Mucosa of gallbladder (tissue), 1 donor: ENCODE data around the gene ZNF8. TPM values are rescaled to one million over a fixed set of nuclear protein-coding genes. Genes with fewer than 3 reads are reported as not detected.
"Not testable (repeated sequence)": the region's sequence is repeated elsewhere in the genome, so short reads cannot be mapped to it uniquely, and the experiment has no call there.

ENCODE experiments used
- DNase-seq: peaks from one replicate; pipeline ENCODE4 v3.0.0-alpha.2; 2020; ENCODE audit warnings: low spot score
- total RNA-seq: library from RNA; stranded (reverse); gene quantifications from one replicate; pipeline ENCODE4 v1.2.1, GENCODE V29; 2021
- donor health status: DM: no; HTN: no; CAD: no.

Gene ZNF8
- 6.1 TPM for total RNA-seq

GRCh38 chr19:58278541-58279041 is at the start of gene ZNF8:
Gene ZNF8 (plus strand): TSS chr19:58278955. CDS start chr19:58279082, 127 bp downstream.
- peak; percentile 98 for DNase-seq

GRCh38 chr19:58229255-58229639 is 49.5 kb upstream of the ZNF8 start:
- no peak for DNase-seq

DNA sequence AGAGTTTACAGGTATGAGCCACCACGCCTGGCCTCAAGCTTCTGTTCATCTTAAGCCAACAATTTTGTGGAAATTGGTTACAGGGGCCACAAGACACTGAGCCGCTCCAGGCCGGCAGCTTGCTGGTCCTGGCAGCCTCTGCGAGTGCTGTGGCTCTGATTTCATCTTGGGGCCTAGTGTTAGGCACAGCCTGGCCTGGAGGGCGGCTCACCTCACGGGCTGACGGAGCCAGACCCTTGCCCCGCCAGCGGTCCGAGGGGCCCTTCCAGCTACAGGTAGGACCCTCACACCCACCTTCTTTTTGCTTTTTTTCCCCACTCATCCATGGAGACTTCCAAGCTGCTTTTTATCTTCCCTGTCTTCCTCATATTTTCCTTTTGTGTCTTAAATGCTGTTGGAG is 41.4 kb upstream of the ZNF8 start:
- no peak for DNase-seq

- DNase-seq, result no peak
Observed at GRCh38 chr19:58243351-58243750, 35.4 kb upstream of the ZNF8 start.

DNA sequence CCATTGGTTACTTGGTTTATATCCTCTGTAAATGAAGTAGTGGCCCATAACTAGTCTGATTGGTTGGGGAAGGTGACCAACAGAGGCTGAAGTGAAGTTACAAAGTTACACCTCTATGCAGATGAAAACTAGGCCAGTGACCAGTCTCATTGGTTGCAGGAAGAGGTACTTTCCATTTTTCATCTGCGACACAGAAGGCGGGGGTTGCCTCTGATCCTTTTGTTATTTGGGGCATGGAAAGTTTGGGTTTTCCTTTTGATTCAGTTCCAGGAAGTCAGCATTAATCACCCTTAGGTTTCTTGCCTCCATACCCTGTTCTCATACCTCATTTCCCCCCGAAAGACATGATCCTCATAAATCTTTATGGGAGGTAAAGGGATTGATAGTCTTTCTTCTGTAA is 29.9 kb upstream of the ZNF8 start:
- DNase-seq, result no peak

GRCh38 chr19:58252102-58252685 is 26.6 kb upstream of the ZNF8 start:
- DNase-seq, result no peak

GRCh38 chr19:58258259-58258658 is 20.5 kb upstream of the ZNF8 start:
- DNase-seq, result not testable (repeated sequence)

- DNase-seq, result no peak
Observed at GRCh38 chr19:58261600-58261967, 17.2 kb upstream of the ZNF8 start.

- DNase-seq, result no peak
Observed at GRCh38 chr19:58261968-58262921, 16.5 kb upstream of the ZNF8 start.

GRCh38 chr19:58262922-58263296 is 15.8 kb upstream of the ZNF8 start:
- no peak for DNase-seq

DNA sequence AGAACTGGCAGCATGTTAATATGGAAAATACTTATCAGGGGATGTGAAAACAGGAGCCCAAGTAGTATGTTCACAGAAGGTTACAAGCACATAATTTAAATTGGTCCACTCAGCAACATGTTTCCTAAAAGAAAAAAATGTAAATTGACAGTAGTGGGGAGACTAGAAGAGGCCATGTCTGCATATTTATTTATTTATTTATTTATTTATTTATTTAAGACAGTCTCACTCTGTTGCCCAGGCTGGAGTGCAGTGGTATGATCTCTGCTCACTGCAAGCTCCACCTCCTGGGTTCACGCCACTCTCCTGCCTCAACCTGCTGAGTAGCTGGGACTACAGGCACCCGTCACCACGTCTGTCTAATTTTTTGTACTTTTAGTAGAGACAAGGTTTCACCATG is 13.7 kb upstream of the ZNF8 start:
- DNase-seq, result no peak

DNA sequence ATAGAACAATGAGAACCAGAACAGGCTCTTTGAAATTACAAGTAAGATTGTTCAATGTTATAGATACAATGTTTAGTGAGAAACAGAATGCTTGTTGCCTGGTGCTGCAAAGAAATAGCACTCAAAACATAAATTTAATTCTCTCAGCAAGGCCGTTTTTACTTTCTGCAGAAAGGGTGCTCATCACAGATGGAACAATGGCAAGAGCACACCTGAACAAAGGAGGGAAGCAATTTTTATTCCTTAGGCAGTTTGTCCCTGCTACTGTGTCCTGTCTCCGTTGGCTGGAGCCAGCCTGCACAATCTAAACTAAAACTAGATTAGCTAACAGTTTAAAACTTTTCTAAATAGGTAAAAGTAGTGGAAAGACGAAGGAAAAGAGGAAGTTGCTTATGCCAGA is 10.4 kb upstream of the ZNF8 start:
- no peak for DNase-seq

DNA sequence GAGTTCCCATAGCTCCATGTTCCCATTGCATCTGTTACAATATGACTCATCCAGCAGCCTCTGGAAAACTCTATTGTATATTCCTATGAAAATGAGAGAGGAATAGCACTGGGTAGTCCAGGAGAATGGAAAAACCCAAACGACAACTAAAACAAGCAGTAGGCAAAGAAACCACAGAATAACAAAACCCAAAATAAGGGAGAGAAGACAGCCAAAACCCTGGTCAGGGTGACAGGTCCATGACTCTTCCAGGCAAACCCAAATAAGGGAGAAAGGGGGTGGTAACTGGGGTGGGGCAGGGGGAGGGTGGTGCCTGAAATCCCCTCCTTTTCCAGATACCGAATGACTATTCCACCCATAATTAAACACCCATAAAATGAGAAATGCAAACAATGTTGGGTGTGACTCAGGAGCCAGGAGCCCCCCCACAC is 4.0 kb upstream of the ZNF8 start:
- DNase-seq, result no peak

DNA sequence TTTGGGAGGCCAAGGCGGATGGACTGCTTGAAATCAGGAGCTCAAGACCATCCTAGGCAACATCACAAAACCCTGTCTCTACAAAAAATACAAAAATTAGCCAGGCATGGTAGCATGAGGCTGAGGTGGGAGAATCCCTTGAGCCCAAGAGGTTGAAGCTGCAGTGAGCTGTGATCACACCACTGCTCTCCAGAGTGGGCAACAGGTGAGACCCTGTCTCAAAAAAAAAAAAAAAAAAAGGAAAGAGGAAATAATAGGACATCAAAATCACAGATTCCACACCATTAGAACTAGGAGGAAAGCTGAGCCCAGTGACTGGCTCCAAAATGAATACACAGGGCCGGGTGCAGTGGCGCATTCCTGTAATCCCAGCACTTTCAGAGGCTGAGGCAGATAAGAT is 3.2 kb upstream of the ZNF8 start:
- no peak for DNase-seq

DNA sequence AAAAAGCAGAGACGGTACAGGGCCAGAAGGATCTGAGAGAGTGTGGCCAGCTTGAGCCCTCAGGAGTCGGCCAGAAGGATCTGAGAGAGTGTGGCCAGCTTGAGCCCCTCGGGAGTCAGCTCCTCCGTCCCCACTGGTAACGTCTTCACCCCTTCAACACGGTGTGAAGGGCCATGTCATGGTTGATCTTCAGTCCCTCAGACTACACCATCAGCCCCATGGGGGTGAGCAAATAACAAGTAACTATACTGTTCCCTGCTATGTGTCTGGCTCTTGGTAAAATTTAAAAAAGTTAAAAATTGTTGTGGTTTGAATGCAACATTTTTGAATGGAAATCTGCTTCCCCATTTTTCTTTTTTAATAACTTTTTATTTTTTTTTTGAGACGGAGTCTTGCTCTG is 1.6 kb upstream of the ZNF8 start:
- no peak for DNase-seq

- DNase-seq, result no peak
Observed at GRCh38 chr19:58277748-58278540, 811 bp upstream of the ZNF8 start.

DNA sequence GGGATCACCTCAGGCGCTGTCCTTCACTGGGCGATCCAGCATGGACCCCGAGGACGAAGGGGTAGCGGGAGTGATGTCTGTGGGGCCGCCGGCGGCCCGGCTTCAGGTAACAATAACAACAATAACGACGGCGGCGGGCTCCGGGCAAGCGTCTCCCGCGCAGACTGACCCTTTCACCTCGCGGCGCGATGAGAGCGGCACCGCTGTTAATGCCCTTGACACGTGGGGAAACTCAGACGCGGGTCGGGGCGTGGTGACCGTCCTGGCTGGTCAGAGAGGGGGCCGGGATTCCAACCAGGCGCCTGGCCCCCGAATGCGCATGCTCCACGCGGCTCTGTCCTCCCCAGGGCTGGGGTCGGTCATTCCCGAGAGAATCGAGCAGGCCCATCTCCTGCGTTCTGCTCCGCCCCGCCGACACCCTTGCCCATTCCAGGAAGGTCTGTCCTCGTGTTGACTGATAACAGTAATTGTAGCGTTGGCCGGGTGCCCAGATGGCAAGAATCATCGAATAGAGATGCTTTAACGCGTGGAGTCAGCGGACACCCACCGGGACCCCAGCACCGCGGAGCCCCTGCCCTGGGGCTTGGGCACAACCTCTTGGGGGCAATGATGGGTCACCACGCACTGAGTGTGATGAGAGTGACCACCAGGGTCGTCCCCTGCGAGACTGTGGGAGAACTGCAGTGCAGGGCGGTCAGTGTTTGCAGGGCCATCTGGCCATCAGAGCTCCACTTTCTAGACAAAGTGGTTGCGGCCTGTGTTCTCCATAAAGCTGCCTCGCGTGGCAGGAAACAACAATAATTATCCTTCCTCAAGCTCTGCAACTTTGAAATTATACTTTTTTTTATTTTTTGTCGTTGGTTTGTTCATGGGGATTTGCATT is 528 bp downstream of the ZNF8 start:
- DNase-seq, result peak; percentile 59

DNA sequence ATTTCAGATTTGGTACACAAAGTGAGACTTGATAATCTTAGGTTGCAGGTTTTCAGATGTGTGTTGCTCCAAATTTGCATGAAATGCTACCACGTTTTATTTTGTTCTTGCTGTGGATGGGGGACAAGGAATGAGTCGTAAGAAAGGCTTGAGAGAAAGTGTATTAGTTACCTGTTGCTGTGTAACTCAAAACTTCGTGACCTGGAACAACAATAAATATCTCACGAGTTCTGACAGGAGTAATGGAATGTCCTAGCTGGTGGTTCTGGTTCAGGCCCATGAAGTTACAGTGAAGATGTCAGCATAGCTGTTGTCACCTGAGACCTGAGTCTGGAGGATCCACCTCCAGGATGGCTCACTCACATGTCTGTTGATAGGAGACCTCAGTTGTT is 1.2 kb downstream of the ZNF8 start:
- DNase-seq, result no peak

GRCh38 chr19:58284199-58284598 is 5.4 kb downstream of the ZNF8 start:
- DNase-seq, result no peak

DNA sequence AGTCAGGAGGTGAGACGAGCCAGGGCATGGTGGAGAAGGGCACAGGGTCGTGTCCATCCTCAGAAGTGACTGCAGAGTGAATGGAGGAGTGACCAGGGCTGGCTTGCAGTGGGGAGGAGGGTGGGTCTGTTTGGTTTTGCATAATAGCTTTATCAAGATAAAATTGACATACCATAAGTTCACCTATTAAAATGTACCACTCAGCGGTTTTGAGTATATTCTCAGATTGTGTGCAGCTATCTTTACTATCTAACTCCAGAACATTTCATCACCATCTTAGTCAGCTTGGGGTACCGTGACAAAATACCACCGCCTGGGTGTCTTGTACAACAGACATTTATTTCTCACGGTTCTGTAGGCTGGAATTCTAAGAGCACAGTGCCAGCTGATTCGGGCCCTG is 13.2 kb downstream of the ZNF8 start:
- no peak for DNase-seq

GRCh38 chr19:58294743-58295374 is 16.1 kb downstream of the ZNF8 start:
- DNase-seq, result no peak
